HG03025 (cell line): ENCODE data around the gene CEP55.

Source experiments
- ATAC-seq: cut with Tn5 transposase; IDR thresholded peaks from one replicate; pipeline ENCODE4 v1.9.1; 2021; ENCODE audit warnings: mild to moderate bottlenecking, moderate library complexity; ENCODE audit not compliant: unreplicated experiment, low FRiP score

Gene CEP55

GRCh38 chr10:93554760-93555432 is 58.5 kb downstream of the CEP55 start:
- ATAC-seq = no peak

GRCh38 chr10:93559490-93559889 is 63.1 kb downstream of the CEP55 start:
- no peak for ATAC-seq

GRCh38 chr10:93560541-93560940 is 64.1 kb downstream of the CEP55 start:
- no peak for ATAC-seq

- ATAC-seq = no peak
Measured at GRCh38 chr10:93565446-93565845, 69.0 kb downstream of the CEP55 start.

- ATAC-seq = no peak
Measured at GRCh38 chr10:93566435-93567276, 70.2 kb downstream of the CEP55 start, which contains the start of gene FFAR4. Gene FFAR4 (plus strand): TSS chr10:93566665. CDS start chr10:93566721, 56 bp downstream.

- ATAC-seq = no peak
Measured at GRCh38 chr10:93567277-93568104, 71.1 kb downstream of the CEP55 start.

GRCh38 chr10:93568105-93568390 is 71.6 kb downstream of the CEP55 start:
- no peak for ATAC-seq

- no peak for ATAC-seq
Measured at GRCh38 chr10:93570383-93570782, 74.0 kb downstream of the CEP55 start.

GRCh38 chr10:93572606-93573005 is 76.2 kb downstream of the CEP55 start:
- no peak for ATAC-seq

- ATAC-seq = no peak
Measured at GRCh38 chr10:93573051-93573909, 76.9 kb downstream of the CEP55 start.

GRCh38 chr10:93573924-93574323 is 77.5 kb downstream of the CEP55 start:
- ATAC-seq = no peak

- no peak for ATAC-seq
Measured at GRCh38 chr10:93576888-93577287, 80.5 kb downstream of the CEP55 start.

GRCh38 chr10:93577565-93577964 is 81.2 kb downstream of the CEP55 start:
- no peak for ATAC-seq
